SK-N-SH (cell line): ENCODE results near the gene BCR. TPM values are rescaled to one million over a fixed set of nuclear protein-coding genes. Genes with fewer than 3 reads are reported as not detected.

Experiments
- CTCF ChIA-PET: fragments of 300-600, 350-600 bp; formaldehyde crosslinking; extraction: SDS; loops from one replicate; lab custom pipeline; 2021; lab: Yijun Ruan, JAX
- POLR2A ChIA-PET: fragments of 350-600 bp; sonication (Branson Sonifier 250); formaldehyde crosslinking; extraction: SDS; loops from one replicate; lab custom pipeline; 2020; ENCODE audit warnings: antibody characterized with exemption, inconsistent platforms; lab: Yijun Ruan, JAX
- DNase-seq: peaks from one replicate; pipeline ENCODE4 v3.0.0; 2012
- H2AFZ ChIP-seq: fragments of 200-600 bp; sonication (generic); 2 replicates; pipeline ENCODE4 v1.8.1; 2016; ENCODE audit warnings: antibody characterized with exemption, mild to moderate bottlenecking, low read depth
- H3F3A ChIP-seq: fragments of 200-600 bp; sonication (generic); replicated peaks from 2 replicates; pipeline ENCODE3; 2016; ENCODE audit warnings: antibody characterized with exemption, mild to moderate bottlenecking; ENCODE audit not compliant: insufficient read depth
- H3K27ac ChIP-seq, 2 experiments: fragments of 200-500 bp in 1 of 2; fragments of 200-600 bp in 1 of 2; sonication (Bioruptor generic) in 1 of 2; sonication (generic), shearing (Covaris generic) in 1 of 2; 2 replicates each; pipeline versions ENCODE4 v1.5.1 to v1.6.1; 2014 to 2016; ENCODE audit warnings: low read depth in 2 of 2, inconsistent platforms in 1 of 2, low read length in 1 of 2, mild to moderate bottlenecking in 1 of 2, mixed read lengths in 1 of 2
- H3K27me3 ChIP-seq: fragments of 200-600 bp; sonication (generic), shearing (Covaris generic); 2 replicates; pipeline ENCODE4 v1.6.1; 2016; ENCODE audit warnings: mixed run types; ENCODE audit not compliant: insufficient read depth
- H3K36me3 ChIP-seq, 2 experiments: fragments of 200-500 bp in 1 of 2; fragments of 200-600 bp in 1 of 2; sonication (Bioruptor generic) in 1 of 2; sonication (generic) in 1 of 2; replicated peaks in 1 of 2; 2 replicates each; pipeline versions ENCODE3 to v1.5.1; 2014 to 2016; ENCODE audit warnings: low read length in 1 of 2, mild to moderate bottlenecking in 1 of 2; ENCODE audit not compliant: insufficient read depth in 2 of 2, control insufficient read depth in 1 of 2
- H3K4me1 ChIP-seq, 2 experiments: fragments of 200-500 bp in 1 of 2; fragments of 200-600 bp in 1 of 2; sonication (Bioruptor generic) in 1 of 2; sonication (generic), shearing (Covaris generic) in 1 of 2; 2 replicates each; pipeline versions ENCODE4 v1.5.1 to v1.6.1; 2014 to 2016; ENCODE audit warnings: low read depth in 1 of 2, low read length in 1 of 2, mixed run types in 1 of 2; ENCODE audit not compliant: insufficient read depth in 2 of 2, control insufficient read depth in 1 of 2
- H3K4me2 ChIP-seq: fragments of 200-600 bp; sonication (generic), shearing (Covaris generic); 2 replicates; pipeline ENCODE4 v1.6.1; 2017; ENCODE audit warnings: mixed run types
- H3K4me3 ChIP-seq, 2 experiments: fragments of 200-500 bp in 1 of 2; fragments of 200-600 bp in 1 of 2; sonication (Bioruptor generic) in 1 of 2; sonication (generic), shearing (Covaris generic) in 1 of 2; 2 replicates each; pipeline versions ENCODE4 v1.5.1 to v1.8.1; 2014 to 2016; ENCODE audit warnings: low read depth in 2 of 2, inconsistent platforms in 1 of 2, low read length in 1 of 2, mild to moderate bottlenecking in 1 of 2, mixed read lengths in 1 of 2, moderate library complexity in 1 of 2
- H3K79me2 ChIP-seq: fragments of 200-600 bp; sonication (generic); 2 replicates; pipeline ENCODE4 v1.8.1; 2017; ENCODE audit warnings: mild to moderate bottlenecking; ENCODE audit not compliant: insufficient read depth
- H3K9ac ChIP-seq: fragments of 200-600 bp; sonication (generic); 2 replicates; pipeline ENCODE4 v1.6.1; 2017; ENCODE audit warnings: mixed run types
- H3K9me2 ChIP-seq: fragments of 200-600 bp; sonication (generic); 2 replicates; pipeline ENCODE4 v1.6.1; 2017; ENCODE audit warnings: mixed run types
- H3K9me3 ChIP-seq: fragments of 200-600 bp; sonication (generic); 2 replicates; pipeline ENCODE4 v1.6.1; 2017; ENCODE audit warnings: mixed run types, mild to moderate bottlenecking, moderate library complexity
- H4K20me1 ChIP-seq: fragments of 200-600 bp; sonication (generic); 2 replicates; pipeline ENCODE4 v1.6.1; 2017; ENCODE audit warnings: mild to moderate bottlenecking, mixed run types; ENCODE audit not compliant: insufficient read depth
- ELF1 ChIP-seq: IDR thresholded peaks from 2 replicates; pipeline ENCODE4 v1.4.0; 2012
- EP300 ChIP-seq, 2 experiments: IDR thresholded peaks; 2 replicates each; pipeline versions ENCODE4 v1.4.0 to v1.6.1; 2012; ENCODE audit warnings: borderline replicate concordance in 1 of 2, low read depth in 1 of 2, low read length in 1 of 2
- EZH2phosphoT487 ChIP-seq: fragments of 200-600 bp; sonication (generic); IDR thresholded peaks from 2 replicates; pipeline ENCODE4 v1.6.1; 2017; ENCODE audit warnings: low read depth, mixed run types, mild to moderate bottlenecking, antibody characterized with exemption, moderate library complexity, borderline replicate concordance
- FOSL2 ChIP-seq: IDR thresholded peaks from 2 replicates; pipeline ENCODE4 v1.4.0; 2012; ENCODE audit warnings: low read depth, mild to moderate bottlenecking, moderate library complexity, borderline replicate concordance
- FOXJ3 ChIP-seq: sonication (generic); formaldehyde crosslinking; IDR thresholded peaks from 2 replicates; pipeline ENCODE4 v1.5.1; 2020; ENCODE audit warnings: mild to moderate bottlenecking, missing genetic modification reagents
- FOXM1 ChIP-seq: IDR thresholded peaks from 2 replicates; pipeline ENCODE4 v1.4.0; 2012; ENCODE audit warnings: low read depth, mild to moderate bottlenecking
- GATA2 ChIP-seq: sonication (generic); formaldehyde crosslinking; IDR thresholded peaks from 2 replicates; pipeline ENCODE4 v1.5.0; 2020; ENCODE audit warnings: mild to moderate bottlenecking, missing genetic modification reagents
- JUND ChIP-seq: IDR thresholded peaks from 2 replicates; pipeline ENCODE4 v1.4.0; 2012
- MEF2A ChIP-seq: IDR thresholded peaks from 2 replicates; pipeline ENCODE4 v1.4.0; 2012; ENCODE audit warnings: low read depth, borderline replicate concordance
- MXI1 ChIP-seq: IDR thresholded peaks from 2 replicates; pipeline ENCODE4 v1.6.1; 2012; ENCODE audit warnings: mild to moderate bottlenecking, low read depth, low read length, improper control_type of control experiment
- SMC3 ChIP-seq: IDR thresholded peaks from 2 replicates; pipeline ENCODE4 v1.6.1; 2012; ENCODE audit warnings: low read depth, low read length, improper control_type of control experiment
- TAF1 ChIP-seq: IDR thresholded peaks from 2 replicates; pipeline ENCODE4 v1.6.1; 2012; ENCODE audit warnings: low read depth, mild to moderate bottlenecking, low read length, moderate library complexity, borderline replicate concordance
- TCF12 ChIP-seq: IDR thresholded peaks from 2 replicates; pipeline ENCODE4 v1.4.0; 2012
- TEAD4 ChIP-seq: IDR thresholded peaks from 2 replicates; pipeline ENCODE4 v1.4.0; 2012; ENCODE audit warnings: mild to moderate bottlenecking, borderline replicate concordance; ENCODE audit not compliant: insufficient read depth
- WGBS: methylation state at CpG from one replicate; pipeline ENCODE4 v1.1.6; 2017; ENCODE audit warnings: low lambda C conversion rate; 5-methylcytosine and 5-hydroxymethylcytosine counted together
- polyA plus RNA-seq, 3 experiments: library from polyadenylated mRNA; depleted of rRNA; stranded (reverse); fragments of >200 nt; gene quantifications; 2 replicates each; pipeline ENCODE4 v1.2.3, GENCODE V29; 2012
- TF ChIP-seq, protein P1 (sequence below): IDR thresholded peaks from 2 replicates; pipeline ENCODE4 v1.4.0; 2012; ENCODE audit warnings: low read depth
- TF ChIP-seq, protein P2 (sequence below): IDR thresholded peaks from 2 replicates; pipeline ENCODE4 v1.4.0; 2012; ENCODE audit warnings: low read depth, borderline replicate concordance
- TF ChIP-seq, protein P3 (sequence below): fragments of 150-350 bp; IDR thresholded peaks from 2 replicates; pipeline ENCODE4 v1.6.1; 2016; ENCODE audit warnings: mild to moderate bottlenecking, low read depth, low read length
- TF ChIP-seq, protein P4 (sequence below): IDR thresholded peaks from 2 replicates; pipeline ENCODE4; 2012

The BCR gene
- polyA plus RNA-seq, 1 of the 3 experiments (the other 2 are of a cell fraction), result 50.9 TPM

DNA sequence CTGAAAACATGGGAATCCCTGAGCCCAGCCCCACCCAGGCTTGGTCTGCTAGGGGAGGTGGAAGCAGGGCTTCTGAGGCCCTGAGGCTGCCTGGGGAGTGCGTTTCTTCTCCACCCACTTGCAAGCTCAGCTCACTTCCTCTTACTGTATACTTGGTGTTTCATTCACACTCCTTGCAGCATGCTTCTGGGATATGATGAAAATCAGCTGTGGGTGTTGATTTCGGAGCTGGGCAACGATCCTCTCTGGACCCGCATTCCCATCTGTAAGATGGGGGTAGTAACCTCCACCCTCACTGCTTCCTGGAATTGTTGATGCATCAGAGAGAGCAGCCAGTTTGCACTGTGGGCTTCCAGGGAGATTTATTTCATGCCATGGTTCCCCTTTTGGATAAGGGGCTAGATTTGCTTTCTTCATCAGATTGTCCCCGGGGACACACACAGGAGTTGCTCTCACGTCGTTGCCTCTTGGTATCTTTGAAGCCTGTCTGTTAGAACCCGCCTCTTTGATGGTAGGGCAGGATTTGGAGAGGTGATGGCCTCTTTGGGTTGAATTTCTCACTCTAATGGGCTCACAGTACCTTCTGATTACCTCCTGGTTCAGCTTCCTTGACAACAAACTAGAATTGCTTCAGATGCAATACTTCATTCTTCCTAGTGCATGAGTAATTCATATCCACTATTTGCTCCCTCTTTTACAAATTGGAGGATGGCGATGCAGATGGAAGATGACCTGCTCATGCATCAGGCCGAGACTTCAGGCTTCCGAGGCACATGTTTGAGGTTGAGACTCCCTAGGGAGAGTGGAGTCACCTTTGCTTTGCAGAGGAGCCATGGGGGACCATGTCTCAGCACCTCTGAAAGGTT lies 40.4 kb downstream of the BCR start:
- H3K36me3 ChIP-seq, result no peaks in the 10 kb centered on the region
- WGBS, result 92% methylated on average over 7 of the region's 11 CpGs
- H2AFZ ChIP-seq, result no peak overlapping the region
- ChIA-PET POLR2A (no interaction called here), CTCF (interaction anchor here (3.0 kb wide), 1 partner anchor 61 kb away, joined by 13 read pairs; no protein-coding TSS in a partner anchor)
- H3F3A ChIP-seq, result peaks cover 4% of the 10 kb centered on the region
- no peaks in the 10 kb centered on the region for H3K27me3 ChIP-seq
- no peaks in the 10 kb centered on the region for H3K9me2 ChIP-seq
- no peak overlapping the region for H3K4me3 ChIP-seq
- H3K4me2 ChIP-seq, result no peak overlapping the region
- TF ChIP-seq ELF1 (no peak), FOSL2 (no peak), MEF2A (no peak), EP300 (IDR thresholded peaks at IDR 0.05; ENCODE audit: borderline replicate concordance in 1 of 2, low read depth in 1 of 2, low read length in 1 of 2) (no peak), MXI1 (no peak), TAF1 (no peak), SMC3 (no peak), GATA2 (CRISPR knock-in tag) (no peak)
- TF ChIP-seq, protein P1, sequence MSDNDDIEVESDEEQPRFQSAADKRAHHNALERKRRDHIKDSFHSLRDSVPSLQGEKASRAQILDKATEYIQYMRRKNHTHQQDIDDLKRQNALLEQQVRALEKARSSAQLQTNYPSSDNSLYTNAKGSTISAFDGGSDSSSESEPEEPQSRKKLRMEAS, result no peak
- TF ChIP-seq, protein P2, sequence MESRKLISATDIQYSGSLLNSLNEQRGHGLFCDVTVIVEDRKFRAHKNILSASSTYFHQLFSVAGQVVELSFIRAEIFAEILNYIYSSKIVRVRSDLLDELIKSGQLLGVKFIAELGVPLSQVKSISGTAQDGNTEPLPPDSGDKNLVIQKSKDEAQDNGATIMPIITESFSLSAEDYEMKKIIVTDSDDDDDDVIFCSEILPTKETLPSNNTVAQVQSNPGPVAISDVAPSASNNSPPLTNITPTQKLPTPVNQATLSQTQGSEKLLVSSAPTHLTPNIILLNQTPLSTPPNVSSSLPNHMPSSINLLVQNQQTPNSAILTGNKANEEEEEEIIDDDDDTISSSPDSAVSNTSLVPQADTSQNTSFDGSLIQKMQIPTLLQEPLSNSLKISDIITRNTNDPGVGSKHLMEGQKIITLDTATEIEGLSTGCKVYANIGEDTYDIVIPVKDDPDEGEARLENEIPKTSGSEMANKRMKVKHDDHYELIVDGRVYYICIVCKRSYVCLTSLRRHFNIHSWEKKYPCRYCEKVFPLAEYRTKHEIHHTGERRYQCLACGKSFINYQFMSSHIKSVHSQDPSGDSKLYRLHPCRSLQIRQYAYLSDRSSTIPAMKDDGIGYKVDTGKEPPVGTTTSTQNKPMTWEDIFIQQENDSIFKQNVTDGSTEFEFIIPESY, result no peak
- TF ChIP-seq, protein P3, sequence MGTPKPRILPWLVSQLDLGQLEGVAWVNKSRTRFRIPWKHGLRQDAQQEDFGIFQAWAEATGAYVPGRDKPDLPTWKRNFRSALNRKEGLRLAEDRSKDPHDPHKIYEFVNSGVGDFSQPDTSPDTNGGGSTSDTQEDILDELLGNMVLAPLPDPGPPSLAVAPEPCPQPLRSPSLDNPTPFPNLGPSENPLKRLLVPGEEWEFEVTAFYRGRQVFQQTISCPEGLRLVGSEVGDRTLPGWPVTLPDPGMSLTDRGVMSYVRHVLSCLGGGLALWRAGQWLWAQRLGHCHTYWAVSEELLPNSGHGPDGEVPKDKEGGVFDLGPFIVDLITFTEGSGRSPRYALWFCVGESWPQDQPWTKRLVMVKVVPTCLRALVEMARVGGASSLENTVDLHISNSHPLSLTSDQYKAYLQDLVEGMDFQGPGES, result no peak
- H3K79me2 ChIP-seq, result peaks cover 75% of the 10 kb centered on the region
- H4K20me1 ChIP-seq, result peaks cover 78% of the 10 kb centered on the region
- peak overlapping the region in 1 of 2 experiments; percentile 39; a peak in 1 of 4 replicates for H3K27ac ChIP-seq
- DNase-seq, result no peak
- no peak overlapping the region for H3K9ac ChIP-seq
- peaks cover 33 to 77% of the 10 kb centered on the region in 2 experiments; a peak in 3 of 4 replicates for H3K4me1 ChIP-seq
- H3K9me3 ChIP-seq, result no peaks in the 10 kb centered on the region

DNA sequence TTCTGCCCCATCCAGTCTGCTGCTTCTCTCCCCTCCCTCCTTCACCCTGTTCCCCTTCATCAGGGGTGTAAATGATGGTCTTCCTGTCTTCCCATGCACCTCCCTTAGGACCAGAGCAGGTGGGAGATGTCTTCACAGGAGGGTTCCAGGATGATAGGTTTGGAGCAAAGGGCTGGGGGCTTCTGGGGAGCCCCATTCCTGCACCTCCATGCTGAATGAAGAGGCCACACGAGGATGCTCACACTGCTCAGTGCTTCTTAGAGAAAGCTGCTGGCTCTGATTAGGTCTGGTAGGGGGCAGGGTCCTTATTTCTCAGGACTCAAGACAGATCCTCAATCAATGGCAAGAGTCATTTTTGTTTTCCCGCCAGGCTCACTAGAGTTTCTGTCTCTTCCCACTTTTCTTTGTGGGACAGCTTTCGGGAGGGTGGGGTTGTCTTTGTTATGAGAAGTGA lies 41.1 kb downstream of the BCR start:
- Histone ChIP-seq H3K27ac (no peak overlapping the region), H3K79me2 (peaks cover 71% of the 10 kb centered on the region), H3K9ac (no peak overlapping the region), H3K27me3 (no peaks in the 10 kb centered on the region), H3K9me2 (no peaks in the 10 kb centered on the region), H3K36me3 (no peaks in the 10 kb centered on the region), H3K4me1 (peaks cover 35 to 77% of the 10 kb centered on the region in 2 experiments; a peak in 3 of 4 replicates), H4K20me1 (peaks cover 73% of the 10 kb centered on the region), H3K4me3 (no peak overlapping the region), H2AFZ (no peak overlapping the region), H3K9me3 (no peaks in the 10 kb centered on the region), H3F3A (peaks cover 9% of the 10 kb centered on the region), H3K4me2 (no peak overlapping the region)
- 97% methylated on average over 3 of the region's 3 CpGs for WGBS
- no peak for DNase-seq
- POLR2A ChIA-PET, result no interaction called here
- CTCF ChIA-PET, result no interaction called here
- TF ChIP-seq JUND (no peak), TCF12 (no peak), FOXJ3 (CRISPR knock-in tag) (no peak), FOXM1 (no peak), SMC3 (no peak), EZH2phosphoT487 (no peak), TEAD4 (no peak)
- TF ChIP-seq, protein P3, result no peak
- TF ChIP-seq, protein P2, result no peak
- TF ChIP-seq, protein P4, sequence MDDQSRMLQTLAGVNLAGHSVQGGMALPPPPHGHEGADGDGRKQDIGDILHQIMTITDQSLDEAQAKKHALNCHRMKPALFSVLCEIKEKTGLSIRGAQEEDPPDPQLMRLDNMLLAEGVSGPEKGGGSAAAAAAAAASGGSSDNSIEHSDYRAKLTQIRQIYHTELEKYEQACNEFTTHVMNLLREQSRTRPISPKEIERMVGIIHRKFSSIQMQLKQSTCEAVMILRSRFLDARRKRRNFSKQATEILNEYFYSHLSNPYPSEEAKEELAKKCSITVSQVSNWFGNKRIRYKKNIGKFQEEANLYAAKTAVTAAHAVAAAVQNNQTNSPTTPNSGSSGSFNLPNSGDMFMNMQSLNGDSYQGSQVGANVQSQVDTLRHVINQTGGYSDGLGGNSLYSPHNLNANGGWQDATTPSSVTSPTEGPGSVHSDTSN, result no peak
